ENCODE measurements around the gene ACSM6.
A peak's percentile ranks its signal among the peaks of the same experiment; 100 is the strongest.

Gene ACSM6

DNA sequence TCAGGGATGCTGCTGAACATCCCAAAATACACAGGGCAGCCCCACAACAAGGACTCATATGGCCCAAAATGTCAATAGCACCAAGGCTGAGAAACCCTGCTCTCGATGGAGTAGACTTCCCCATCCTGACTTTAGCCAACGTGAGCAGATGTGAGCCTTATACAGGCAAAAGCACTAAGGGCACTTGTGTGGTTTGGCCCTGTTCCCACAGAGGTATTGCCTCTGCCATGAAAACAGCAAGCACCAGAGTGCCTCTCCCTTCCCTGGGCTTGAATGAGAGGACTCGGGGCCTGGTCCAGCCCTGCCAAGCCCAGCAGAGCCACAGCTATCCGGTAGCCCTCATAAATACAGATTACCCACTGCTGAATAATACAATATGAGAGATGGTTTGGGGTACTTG, 47.5 kb downstream of the ACSM6 start:
- ChIA-PET POLR2A (no interaction called here), CTCF (no interaction called here)
- TF ChIP-seq, protein P1, sequence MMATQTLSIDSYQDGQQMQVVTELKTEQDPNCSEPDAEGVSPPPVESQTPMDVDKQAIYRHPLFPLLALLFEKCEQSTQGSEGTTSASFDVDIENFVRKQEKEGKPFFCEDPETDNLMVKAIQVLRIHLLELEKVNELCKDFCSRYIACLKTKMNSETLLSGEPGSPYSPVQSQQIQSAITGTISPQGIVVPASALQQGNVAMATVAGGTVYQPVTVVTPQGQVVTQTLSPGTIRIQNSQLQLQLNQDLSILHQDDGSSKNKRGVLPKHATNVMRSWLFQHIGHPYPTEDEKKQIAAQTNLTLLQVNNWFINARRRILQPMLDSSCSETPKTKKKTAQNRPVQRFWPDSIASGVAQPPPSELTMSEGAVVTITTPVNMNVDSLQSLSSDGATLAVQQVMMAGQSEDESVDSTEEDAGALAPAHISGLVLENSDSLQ (IDR thresholded peaks at IDR 0.05) = no peak
- TF ChIP-seq ZNF384 (IDR thresholded peaks at IDR 0.05) = no peak
- no peak for TF ChIP-seq SUZ12 (IDR thresholded peaks at IDR 0.05)
- TF ChIP-seq NFRKB (IDR thresholded peaks at IDR 0.05) = no peak
- no peak for TF ChIP-seq HDGF (IDR thresholded peaks at IDR 0.05; ENCODE audit: borderline replicate concordance)
- DNase-seq (ENCODE audit: extremely low spot score) = no peak

DNA sequence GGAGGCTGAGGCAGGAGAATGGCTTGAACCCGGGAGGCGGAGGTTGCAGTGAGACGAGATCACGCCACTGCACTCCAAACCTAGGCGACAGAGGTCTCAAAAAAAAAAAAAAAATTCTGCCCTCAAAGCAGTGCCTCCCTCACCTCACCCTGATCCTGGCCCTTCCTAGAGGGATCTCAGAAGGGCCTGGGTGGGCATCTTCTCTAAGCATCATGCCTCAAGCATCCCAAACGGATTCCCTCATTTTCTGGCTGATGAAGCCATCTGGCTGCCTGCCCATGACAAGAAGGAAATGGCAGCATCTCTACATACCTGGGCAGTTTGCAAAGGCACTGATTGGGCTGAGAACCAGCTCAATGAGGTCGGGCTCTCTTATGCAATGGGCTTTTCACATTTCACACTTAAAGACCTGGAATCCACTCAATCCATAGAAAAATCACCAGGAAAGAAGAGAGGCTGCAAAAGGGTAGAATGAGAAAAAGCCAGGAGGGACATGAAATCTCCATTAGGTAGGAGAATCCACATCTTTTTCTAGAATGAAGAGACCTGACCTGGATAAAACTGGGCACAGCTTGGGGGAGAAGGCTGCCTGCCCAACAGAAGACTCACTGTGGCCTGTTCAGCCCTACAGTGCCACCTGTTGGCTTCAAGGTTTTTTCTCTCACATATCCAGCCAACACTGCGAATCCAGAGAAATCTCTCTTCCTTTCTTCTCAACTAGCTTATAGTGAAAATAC, 48.7 kb downstream of the ACSM6 start:
- POLR2A ChIA-PET = interaction anchor here (0.6 kb wide), 1 partner anchor 66 kb away, joined by 3 read pairs; no protein-coding TSS in a partner anchor

DNA sequence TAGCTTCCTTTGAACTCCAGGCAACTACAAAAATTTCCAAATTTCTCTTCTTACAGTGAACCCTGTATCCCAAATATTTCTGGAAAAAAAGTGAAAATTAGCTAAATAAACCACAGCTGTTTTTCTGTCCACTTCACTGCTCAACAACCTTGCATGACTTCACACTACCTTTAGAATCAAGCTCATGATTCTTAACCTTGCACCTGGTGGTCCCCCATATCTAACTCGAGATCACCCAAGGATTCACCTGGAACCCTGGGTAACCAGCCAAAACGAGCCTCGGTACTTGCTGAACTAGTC, 49.2 kb downstream of the ACSM6 start:
- DNase-seq (ENCODE audit: extremely low spot score) = no peak
- ChIA-PET POLR2A (interaction anchor here (0.6 kb wide), 1 partner anchor 66 kb away, joined by 3 read pairs; no protein-coding TSS in a partner anchor), CTCF (interaction anchor here (0.6 to 2.6 kb wide), 11 partner anchors 17 to 576 kb away, joined by 3 to 23 read pairs (median 3); no protein-coding TSS in a partner anchor)
- TF ChIP-seq ELF4 (IDR thresholded peaks at IDR 0.05) = no peak
- TF ChIP-seq SP1 (IDR thresholded peaks at IDR 0.05) = no peak
- TF ChIP-seq LEF1 (IDR thresholded peaks at IDR 0.05; ENCODE audit: borderline replicate concordance) = no peak
- TF ChIP-seq CTBP1 (IDR thresholded peaks at IDR 0.05; ENCODE audit: borderline replicate concordance) = no peak
- no peak for TF ChIP-seq NFRKB (IDR thresholded peaks at IDR 0.05)
- TF ChIP-seq L3MBTL2 (conservative IDR thresholded peaks at IDR 0.05) = no peak
- no peak for TF ChIP-seq SUZ12 (IDR thresholded peaks at IDR 0.05)
- no peak for TF ChIP-seq FOXA1 (IDR thresholded peaks at IDR 0.05)
- no peak for TF ChIP-seq HDGF (IDR thresholded peaks at IDR 0.05; ENCODE audit: borderline replicate concordance)
- no peak for TF ChIP-seq FOXK2 (IDR thresholded peaks at IDR 0.05)
- TF ChIP-seq, protein P1 (IDR thresholded peaks at IDR 0.05) = no peak

More for the DNA sequence above, 48.7 kb downstream of the ACSM6 start:
- TF ChIP-seq SP1 (IDR thresholded peaks at IDR 0.05) = no peak
- TF ChIP-seq LEF1 (IDR thresholded peaks at IDR 0.05; ENCODE audit: borderline replicate concordance) = no peak
- no peak for TF ChIP-seq L3MBTL2 (conservative IDR thresholded peaks at IDR 0.05)
- TF ChIP-seq NFRKB (IDR thresholded peaks at IDR 0.05) = no peak
- TF ChIP-seq, protein P1 (IDR thresholded peaks at IDR 0.05) = no peak
- TF ChIP-seq ZNF384 (IDR thresholded peaks at IDR 0.05) = no peak
- TF ChIP-seq FOXA1 (IDR thresholded peaks at IDR 0.05) = no peak
- no peak for TF ChIP-seq SUZ12 (IDR thresholded peaks at IDR 0.05)
- TF ChIP-seq FOXK2 (IDR thresholded peaks at IDR 0.05) = no peak
- TF ChIP-seq TARDBP (IDR thresholded peaks at IDR 0.05) = no peak
- TF ChIP-seq HDGF (IDR thresholded peaks at IDR 0.05; ENCODE audit: borderline replicate concordance) = no peak
- TF ChIP-seq CTBP1 (IDR thresholded peaks at IDR 0.05; ENCODE audit: borderline replicate concordance) = no peak
- TF ChIP-seq FOXM1 (IDR thresholded peaks at IDR 0.05; ENCODE audit: borderline replicate concordance) = no peak
- no peak for TF ChIP-seq ELF4 (IDR thresholded peaks at IDR 0.05)
- TF ChIP-seq BHLHE40 (IDR thresholded peaks at IDR 0.05; ENCODE audit: borderline replicate concordance) = no peak
- no peak for TF ChIP-seq ARNT (IDR thresholded peaks at IDR 0.05)
- CTCF ChIA-PET = interaction anchor here (0.6 to 2.6 kb wide), 9 partner anchors 45 to 575 kb away, joined by 3 to 23 read pairs (median 3); no protein-coding TSS in a partner anchor
- peak; percentile 62 for DNase-seq (ENCODE audit: extremely low spot score)

DNA sequence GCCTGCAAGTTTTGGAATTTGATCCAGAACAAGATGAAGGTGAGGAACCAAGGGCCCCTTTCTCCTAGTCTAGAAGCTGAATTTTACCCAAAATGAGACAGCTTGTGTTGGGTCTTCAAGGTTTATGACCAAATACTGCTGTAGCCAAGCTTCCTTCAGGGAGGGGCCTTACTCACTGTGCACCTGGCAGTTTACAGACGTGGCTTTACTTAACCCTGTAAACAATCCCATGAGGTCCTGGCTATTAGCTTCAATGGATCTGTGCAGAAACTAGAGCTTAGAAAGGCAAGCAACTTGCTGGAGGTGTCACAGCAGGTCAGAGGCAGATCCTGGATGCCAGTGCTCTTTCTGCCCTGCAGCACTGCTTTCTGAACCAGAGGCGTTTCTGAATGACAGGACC, 50.1 kb downstream of the ACSM6 start:
- ChIA-PET POLR2A (no interaction called here), CTCF (interaction anchor here (0.8 to 2.6 kb wide), 6 partner anchors 16 to 121 kb away, joined by 3 to 23 read pairs (median 5); no protein-coding TSS in a partner anchor)
- TF ChIP-seq, protein P1 (IDR thresholded peaks at IDR 0.05) = no peak
- TF ChIP-seq TARDBP (IDR thresholded peaks at IDR 0.05) = no peak
- no peak for TF ChIP-seq HDGF (IDR thresholded peaks at IDR 0.05; ENCODE audit: borderline replicate concordance)
- no peak for TF ChIP-seq FOXK2 (IDR thresholded peaks at IDR 0.05)
- no peak for TF ChIP-seq ELF4 (IDR thresholded peaks at IDR 0.05)
- TF ChIP-seq NFRKB (IDR thresholded peaks at IDR 0.05) = no peak
- TF ChIP-seq LEF1 (IDR thresholded peaks at IDR 0.05; ENCODE audit: borderline replicate concordance) = no peak
- no peak for TF ChIP-seq FOXM1 (IDR thresholded peaks at IDR 0.05; ENCODE audit: borderline replicate concordance)
- TF ChIP-seq ARNT (IDR thresholded peaks at IDR 0.05) = no peak
- TF ChIP-seq SUZ12 (IDR thresholded peaks at IDR 0.05) = no peak
- no peak for TF ChIP-seq ZNF384 (IDR thresholded peaks at IDR 0.05)
- TF ChIP-seq FOXA1 (IDR thresholded peaks at IDR 0.05) = no peak
- no peak for TF ChIP-seq CTBP1 (IDR thresholded peaks at IDR 0.05; ENCODE audit: borderline replicate concordance)
- no peak for TF ChIP-seq SP1 (IDR thresholded peaks at IDR 0.05)
- no peak for DNase-seq (ENCODE audit: extremely low spot score)

DNA sequence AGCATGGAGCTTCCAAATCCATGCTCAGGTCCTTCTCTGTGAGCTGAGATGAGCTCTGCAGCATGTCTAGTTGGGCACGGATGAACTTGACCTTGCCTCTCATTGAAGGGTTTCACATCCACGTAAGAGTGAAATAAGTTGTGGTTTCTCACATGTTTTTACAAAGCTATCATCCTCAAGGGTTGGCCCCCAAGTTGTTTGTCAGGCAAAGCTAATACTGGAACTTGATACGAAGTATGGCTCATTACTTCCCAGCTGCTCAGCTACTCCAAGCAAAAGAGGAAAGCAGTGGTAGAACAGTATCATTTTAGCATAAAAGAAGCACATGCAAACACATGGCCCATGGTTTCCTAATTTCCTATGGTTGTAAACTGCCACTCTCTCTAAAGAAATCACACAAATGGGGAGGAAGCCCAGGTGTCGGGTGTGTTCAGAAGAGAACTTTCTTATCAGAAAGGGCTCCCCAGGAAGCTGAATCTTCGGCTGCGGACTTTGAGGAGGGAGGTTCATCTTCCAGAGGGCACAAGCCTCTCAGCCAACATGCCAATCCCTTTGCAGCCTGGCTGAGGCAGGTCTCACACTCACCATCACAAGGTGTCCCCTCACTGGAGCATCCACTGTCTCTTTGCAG, 51.5 kb downstream of the ACSM6 start:
- POLR2A ChIA-PET = interaction anchor here (1.6 kb wide), 1 partner anchor 118 kb away, joined by 3 read pairs; no protein-coding TSS in a partner anchor
- TF ChIP-seq FOXM1 (IDR thresholded peaks at IDR 0.05; ENCODE audit: borderline replicate concordance) = no peak
- no peak for DNase-seq (ENCODE audit: extremely low spot score)
- CTCF ChIA-PET = interaction anchor here (0.7 to 2.2 kb wide), 8 partner anchors 11 to 120 kb away, joined by 3 to 54 read pairs (median 5); no protein-coding TSS in a partner anchor

Data from HEK293T (cell line).